SK-N-SH treated with all-trans-retinoic acid at 6 μM for 48 hours (cell line): ENCODE results near the gene SAMD4A.

Source experiments
- ATAC-seq: fragments of 200-7000 bp; cut with Tn5 transposase; 3 replicates; pipeline ENCODE4 v1.9.1; 2020; ENCODE audit warnings: mild to moderate bottlenecking, moderate library complexity
- ARNTL ChIP-seq: fragments of 450-650 bp; formaldehyde crosslinking; IDR thresholded peaks from 2 replicates; pipeline ENCODE4 v1.5.0; 2020; ENCODE audit warnings: low read depth, mild to moderate bottlenecking, moderate library complexity, borderline replicate concordance
- BACH2 ChIP-seq: fragments of 250-450 bp; sonication (Bioruptor Pico); IDR thresholded peaks from 2 replicates; pipeline ENCODE4 v1.9.0; 2021; ENCODE audit warnings: mild to moderate bottlenecking, borderline replicate concordance
- CSDC2 ChIP-seq: fragments of 250-450 bp; sonication (Bioruptor Pico); IDR thresholded peaks from 2 replicates; pipeline ENCODE4 v1.5.0; 2020; ENCODE audit warnings: mild to moderate bottlenecking, moderate library complexity
- ESRRG ChIP-seq: fragments of 250-450 bp; sonication (Bioruptor Pico); IDR thresholded peaks from 2 replicates; pipeline ENCODE4 v1.6.1; 2021; ENCODE audit warnings: mild to moderate bottlenecking
- GLIS3 ChIP-seq: fragments of 250-450 bp; sonication (Bioruptor Pico); IDR thresholded peaks from 2 replicates; pipeline ENCODE4 v1.5.0; 2020; ENCODE audit warnings: mild to moderate bottlenecking, moderate library complexity
- ISL1 ChIP-seq: fragments of 250-450 bp; sonication (Bioruptor Pico); IDR thresholded peaks from 2 replicates; pipeline ENCODE4 v2.1.2; 2022; ENCODE audit warnings: mild to moderate bottlenecking, moderate library complexity
- OSR1 ChIP-seq: fragments of 250-450 bp; sonication (Bioruptor Pico); IDR thresholded peaks from 2 replicates; pipeline ENCODE4 v1.8.0; 2022; ENCODE audit warnings: moderate library complexity, mild to moderate bottlenecking, inconsistent platforms
- RARB ChIP-seq: fragments of 250-450 bp; sonication (Bioruptor Pico); IDR thresholded peaks from 2 replicates; pipeline ENCODE4 v1.8.0; 2021; ENCODE audit warnings: mild to moderate bottlenecking, moderate library complexity
- SNAI2 ChIP-seq: fragments of 250-450 bp; sonication (Bioruptor Pico); IDR thresholded peaks from 2 replicates; pipeline ENCODE4 v1.5.0; 2020; ENCODE audit warnings: mild to moderate bottlenecking, moderate library complexity
- TCF4 ChIP-seq: fragments of 250-450 bp; sonication (Bioruptor Pico); IDR thresholded peaks from 2 replicates; pipeline ENCODE4 v1.8.0; 2021; ENCODE audit warnings: mild to moderate bottlenecking, moderate library complexity, borderline replicate concordance
- TOX ChIP-seq: fragments of 250-450 bp; sonication (Bioruptor Pico); IDR thresholded peaks from 2 replicates; pipeline ENCODE4 v1.8.0; 2021; ENCODE audit warnings: mild to moderate bottlenecking, moderate library complexity, borderline replicate concordance
- ZC3H10 ChIP-seq: fragments of 250-450 bp; sonication (Bioruptor Pico); IDR thresholded peaks from 2 replicates; pipeline ENCODE4 v1.5.1; 2021; ENCODE audit warnings: mild to moderate bottlenecking, moderate library complexity
- ZFP3 ChIP-seq: fragments of 250-450 bp; sonication (Bioruptor Pico); IDR thresholded peaks from 2 replicates; pipeline ENCODE4 v1.5.0; 2020; ENCODE audit warnings: mild to moderate bottlenecking, moderate library complexity
- ZFP30 ChIP-seq: fragments of 450-650 bp; formaldehyde crosslinking; IDR thresholded peaks from 2 replicates; pipeline ENCODE4 v1.5.0; 2022; ENCODE audit warnings: mild to moderate bottlenecking, moderate library complexity
- ZNF70 ChIP-seq: fragments of 450-650 bp; formaldehyde crosslinking; IDR thresholded peaks from 2 replicates; pipeline ENCODE4 v1.5.0; 2020; ENCODE audit warnings: mild to moderate bottlenecking, moderate library complexity
- ZNF8 ChIP-seq: fragments of 450-650 bp; formaldehyde crosslinking; IDR thresholded peaks from 2 replicates; pipeline ENCODE4 v1.5.0; 2020; ENCODE audit warnings: mild to moderate bottlenecking, moderate library complexity
- TF ChIP-seq, protein P1 (sequence below): fragments of 250-450 bp; sonication (Bioruptor Pico); IDR thresholded peaks from 2 replicates; pipeline ENCODE4 v1.5.0; 2020; ENCODE audit warnings: mild to moderate bottlenecking, moderate library complexity
- TF ChIP-seq, protein P2 (sequence below): fragments of 250-450 bp; sonication (Bioruptor Pico); IDR thresholded peaks from 2 replicates; pipeline ENCODE4 v1.8.0; 2020; ENCODE audit warnings: mild to moderate bottlenecking, moderate library complexity, borderline replicate concordance
- TF ChIP-seq, protein P3 (sequence below): fragments of 250-450 bp; sonication (Bioruptor Pico); IDR thresholded peaks from 2 replicates; pipeline ENCODE4 v1.5.1; 2021; ENCODE audit warnings: mild to moderate bottlenecking, moderate library complexity
- TF ChIP-seq, protein P4 (sequence below): fragments of 250-450 bp; sonication (Bioruptor Pico); IDR thresholded peaks from 2 replicates; pipeline ENCODE4 v1.8.0; 2021; ENCODE audit warnings: low read depth, mild to moderate bottlenecking, moderate library complexity, borderline replicate concordance
- TF ChIP-seq, protein P5 (sequence below): fragments of 250-450 bp; sonication (Bioruptor Pico); IDR thresholded peaks from 2 replicates; pipeline ENCODE4 v1.5.1; 2020; ENCODE audit warnings: low read depth, mild to moderate bottlenecking, moderate library complexity

Gene SAMD4A

DNA sequence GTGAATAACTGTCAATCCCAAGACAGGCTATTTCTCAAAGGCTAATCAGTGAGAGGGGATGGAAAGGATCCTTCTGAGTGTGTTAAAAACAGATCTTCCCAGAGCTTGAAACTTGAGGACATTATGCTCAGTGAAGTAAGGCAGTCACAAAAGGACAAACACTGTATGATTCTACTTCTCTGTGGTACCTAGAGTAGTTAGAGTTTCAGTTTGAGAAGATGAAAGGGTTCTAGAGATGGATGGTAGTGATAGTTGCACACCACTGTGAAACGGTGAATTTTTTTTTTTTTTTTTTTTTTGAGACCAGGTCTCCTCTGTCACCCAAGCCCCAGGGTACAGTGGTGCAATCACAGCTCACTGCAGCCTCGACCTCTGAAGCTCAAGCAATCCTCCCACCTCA, 133.8 kb downstream of the SAMD4A start (continued):
- TF ChIP-seq, protein P1, sequence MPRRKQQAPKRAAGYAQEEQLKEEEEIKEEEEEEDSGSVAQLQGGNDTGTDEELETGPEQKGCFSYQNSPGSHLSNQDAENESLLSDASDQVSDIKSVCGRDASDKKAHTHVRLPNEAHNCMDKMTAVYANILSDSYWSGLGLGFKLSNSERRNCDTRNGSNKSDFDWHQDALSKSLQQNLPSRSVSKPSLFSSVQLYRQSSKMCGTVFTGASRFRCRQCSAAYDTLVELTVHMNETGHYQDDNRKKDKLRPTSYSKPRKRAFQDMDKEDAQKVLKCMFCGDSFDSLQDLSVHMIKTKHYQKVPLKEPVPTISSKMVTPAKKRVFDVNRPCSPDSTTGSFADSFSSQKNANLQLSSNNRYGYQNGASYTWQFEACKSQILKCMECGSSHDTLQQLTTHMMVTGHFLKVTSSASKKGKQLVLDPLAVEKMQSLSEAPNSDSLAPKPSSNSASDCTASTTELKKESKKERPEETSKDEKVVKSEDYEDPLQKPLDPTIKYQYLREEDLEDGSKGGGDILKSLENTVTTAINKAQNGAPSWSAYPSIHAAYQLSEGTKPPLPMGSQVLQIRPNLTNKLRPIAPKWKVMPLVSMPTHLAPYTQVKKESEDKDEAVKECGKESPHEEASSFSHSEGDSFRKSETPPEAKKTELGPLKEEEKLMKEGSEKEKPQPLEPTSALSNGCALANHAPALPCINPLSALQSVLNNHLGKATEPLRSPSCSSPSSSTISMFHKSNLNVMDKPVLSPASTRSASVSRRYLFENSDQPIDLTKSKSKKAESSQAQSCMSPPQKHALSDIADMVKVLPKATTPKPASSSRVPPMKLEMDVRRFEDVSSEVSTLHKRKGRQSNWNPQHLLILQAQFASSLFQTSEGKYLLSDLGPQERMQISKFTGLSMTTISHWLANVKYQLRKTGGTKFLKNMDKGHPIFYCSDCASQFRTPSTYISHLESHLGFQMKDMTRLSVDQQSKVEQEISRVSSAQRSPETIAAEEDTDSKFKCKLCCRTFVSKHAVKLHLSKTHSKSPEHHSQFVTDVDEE (CRISPR knock-in tag) = no peak
- TF ChIP-seq, protein P2, sequence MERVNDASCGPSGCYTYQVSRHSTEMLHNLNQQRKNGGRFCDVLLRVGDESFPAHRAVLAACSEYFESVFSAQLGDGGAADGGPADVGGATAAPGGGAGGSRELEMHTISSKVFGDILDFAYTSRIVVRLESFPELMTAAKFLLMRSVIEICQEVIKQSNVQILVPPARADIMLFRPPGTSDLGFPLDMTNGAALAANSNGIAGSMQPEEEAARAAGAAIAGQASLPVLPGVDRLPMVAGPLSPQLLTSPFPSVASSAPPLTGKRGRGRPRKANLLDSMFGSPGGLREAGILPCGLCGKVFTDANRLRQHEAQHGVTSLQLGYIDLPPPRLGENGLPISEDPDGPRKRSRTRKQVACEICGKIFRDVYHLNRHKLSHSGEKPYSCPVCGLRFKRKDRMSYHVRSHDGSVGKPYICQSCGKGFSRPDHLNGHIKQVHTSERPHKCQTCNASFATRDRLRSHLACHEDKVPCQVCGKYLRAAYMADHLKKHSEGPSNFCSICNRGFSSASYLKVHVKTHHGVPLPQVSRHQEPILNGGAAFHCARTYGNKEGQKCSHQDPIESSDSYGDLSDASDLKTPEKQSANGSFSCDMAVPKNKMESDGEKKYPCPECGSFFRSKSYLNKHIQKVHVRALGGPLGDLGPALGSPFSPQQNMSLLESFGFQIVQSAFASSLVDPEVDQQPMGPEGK (CRISPR knock-in tag) = no peak
- no peak for TF ChIP-seq CSDC2
- TF ChIP-seq, all 23 proteins: peak for 0

DNA sequence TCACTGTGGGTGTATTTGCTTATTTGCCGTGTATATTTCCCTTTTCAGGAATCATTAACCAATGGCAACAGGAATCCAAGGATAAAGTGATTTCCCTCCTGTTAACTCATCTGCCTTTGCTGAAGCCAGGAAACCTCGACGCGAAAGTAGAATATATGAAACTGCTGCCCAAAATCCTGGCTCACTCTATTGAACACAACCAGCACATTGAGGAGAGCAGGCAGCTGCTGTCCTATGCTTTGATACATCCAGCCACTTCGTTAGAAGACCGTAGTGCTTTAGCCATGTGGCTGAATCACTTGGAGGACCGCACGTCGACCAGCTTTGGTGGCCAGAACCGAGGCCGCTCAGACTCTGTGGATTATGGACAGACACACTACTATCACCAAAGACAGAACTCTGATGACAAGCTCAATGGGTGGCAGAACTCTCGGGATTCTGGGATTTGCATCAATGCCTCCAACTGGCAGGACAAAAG, 135.1 kb downstream of the SAMD4A start:
- TF ChIP-seq RARB (CRISPR knock-in tag) = no peak
- TF ChIP-seq, protein P1 (CRISPR knock-in tag) = no peak
- TF ChIP-seq ARNTL = no peak
- no peak for TF ChIP-seq CSDC2
- TF ChIP-seq TOX (CRISPR knock-in tag) = no peak
- TF ChIP-seq, protein P3, sequence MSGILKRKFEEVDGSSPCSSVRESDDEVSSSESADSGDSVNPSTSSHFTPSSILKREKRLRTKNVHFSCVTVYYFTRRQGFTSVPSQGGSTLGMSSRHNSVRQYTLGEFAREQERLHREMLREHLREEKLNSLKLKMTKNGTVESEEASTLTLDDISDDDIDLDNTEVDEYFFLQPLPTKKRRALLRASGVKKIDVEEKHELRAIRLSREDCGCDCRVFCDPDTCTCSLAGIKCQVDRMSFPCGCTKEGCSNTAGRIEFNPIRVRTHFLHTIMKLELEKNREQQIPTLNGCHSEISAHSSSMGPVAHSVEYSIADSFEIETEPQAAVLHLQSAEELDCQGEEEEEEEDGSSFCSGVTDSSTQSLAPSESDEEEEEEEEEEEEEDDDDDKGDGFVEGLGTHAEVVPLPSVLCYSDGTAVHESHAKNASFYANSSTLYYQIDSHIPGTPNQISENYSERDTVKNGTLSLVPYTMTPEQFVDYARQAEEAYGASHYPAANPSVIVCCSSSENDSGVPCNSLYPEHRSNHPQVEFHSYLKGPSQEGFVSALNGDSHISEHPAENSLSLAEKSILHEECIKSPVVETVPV (CRISPR knock-in tag) = no peak
- TF ChIP-seq ZNF8 = no peak
- no peak for TF ChIP-seq ZC3H10 (CRISPR knock-in tag)
- no peak for TF ChIP-seq ESRRG (CRISPR knock-in tag)
- no peak for TF ChIP-seq BACH2 (CRISPR knock-in tag)
- no peak for TF ChIP-seq ZFP30 (CRISPR knock-in tag)
- no peak for TF ChIP-seq SNAI2
- no peak for ATAC-seq

DNA sequence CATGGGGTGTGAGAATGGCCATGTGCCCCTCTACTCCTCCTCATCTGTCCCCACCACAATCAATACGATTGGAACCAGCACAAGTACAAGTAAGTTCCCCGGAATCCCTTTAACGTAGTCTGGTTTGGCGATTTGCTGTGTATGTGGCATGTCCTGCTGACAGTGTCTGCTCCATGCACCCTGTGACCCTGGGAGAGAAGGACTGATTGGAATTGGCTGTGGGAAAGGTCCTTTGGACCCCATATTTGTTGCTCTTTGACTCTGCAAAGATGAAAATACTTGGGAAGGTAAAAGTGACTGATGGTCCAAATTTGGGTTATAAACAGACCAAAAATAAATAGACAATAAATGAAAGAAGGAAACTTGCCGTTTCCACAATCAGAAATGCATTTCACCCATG, 135.6 kb downstream of the SAMD4A start:
- no peak for ATAC-seq
- TF ChIP-seq ZNF70 = no peak
- TF ChIP-seq OSR1 (CRISPR knock-in tag) = no peak
- no peak for TF ChIP-seq TCF4
- TF ChIP-seq SNAI2 = no peak
- TF ChIP-seq ZNF8 = no peak
- TF ChIP-seq BACH2 (CRISPR knock-in tag) = no peak
- TF ChIP-seq, protein P4, sequence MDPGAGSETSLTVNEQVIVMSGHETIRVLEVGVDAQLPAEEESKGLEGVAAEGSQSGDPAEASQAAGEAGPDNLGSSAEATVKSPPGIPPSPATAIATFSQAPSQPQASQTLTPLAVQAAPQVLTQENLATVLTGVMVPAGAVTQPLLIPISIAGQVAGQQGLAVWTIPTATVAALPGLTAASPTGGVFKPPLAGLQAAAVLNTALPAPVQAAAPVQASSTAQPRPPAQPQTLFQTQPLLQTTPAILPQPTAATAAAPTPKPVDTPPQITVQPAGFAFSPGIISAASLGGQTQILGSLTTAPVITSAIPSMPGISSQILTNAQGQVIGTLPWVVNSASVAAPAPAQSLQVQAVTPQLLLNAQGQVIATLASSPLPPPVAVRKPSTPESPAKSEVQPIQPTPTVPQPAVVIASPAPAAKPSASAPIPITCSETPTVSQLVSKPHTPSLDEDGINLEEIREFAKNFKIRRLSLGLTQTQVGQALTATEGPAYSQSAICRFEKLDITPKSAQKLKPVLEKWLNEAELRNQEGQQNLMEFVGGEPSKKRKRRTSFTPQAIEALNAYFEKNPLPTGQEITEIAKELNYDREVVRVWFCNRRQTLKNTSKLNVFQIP = no peak
- no peak for TF ChIP-seq GLIS3 (CRISPR knock-in tag)
- TF ChIP-seq ZFP3 (CRISPR knock-in tag) = no peak
- TF ChIP-seq, protein P2 (CRISPR knock-in tag) = no peak
- no peak for TF ChIP-seq CSDC2
- TF ChIP-seq ARNTL = no peak
- TF ChIP-seq, protein P5, sequence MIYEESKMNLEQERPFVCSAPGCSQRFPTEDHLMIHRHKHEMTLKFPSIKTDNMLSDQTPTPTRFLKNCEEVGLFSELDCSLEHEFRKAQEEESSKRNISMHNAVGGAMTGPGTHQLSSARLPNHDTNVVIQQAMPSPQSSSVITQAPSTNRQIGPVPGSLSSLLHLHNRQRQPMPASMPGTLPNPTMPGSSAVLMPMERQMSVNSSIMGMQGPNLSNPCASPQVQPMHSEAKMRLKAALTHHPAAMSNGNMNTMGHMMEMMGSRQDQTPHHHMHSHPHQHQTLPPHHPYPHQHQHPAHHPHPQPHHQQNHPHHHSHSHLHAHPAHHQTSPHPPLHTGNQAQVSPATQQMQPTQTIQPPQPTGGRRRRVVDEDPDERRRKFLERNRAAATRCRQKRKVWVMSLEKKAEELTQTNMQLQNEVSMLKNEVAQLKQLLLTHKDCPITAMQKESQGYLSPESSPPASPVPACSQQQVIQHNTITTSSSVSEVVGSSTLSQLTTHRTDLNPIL (CRISPR knock-in tag) = no peak
- TF ChIP-seq ISL1 (CRISPR knock-in tag) = no peak
- TF ChIP-seq, protein P1 (CRISPR knock-in tag) = no peak
- TF ChIP-seq ZFP30 (CRISPR knock-in tag) = no peak
